ENCODE data around the gene TMCO4.
"Not testable (repeated sequence)": the region's sequence is repeated elsewhere in the genome, so short reads cannot be mapped to it uniquely, and the experiment has no call there.

The TMCO4 gene

DNA sequence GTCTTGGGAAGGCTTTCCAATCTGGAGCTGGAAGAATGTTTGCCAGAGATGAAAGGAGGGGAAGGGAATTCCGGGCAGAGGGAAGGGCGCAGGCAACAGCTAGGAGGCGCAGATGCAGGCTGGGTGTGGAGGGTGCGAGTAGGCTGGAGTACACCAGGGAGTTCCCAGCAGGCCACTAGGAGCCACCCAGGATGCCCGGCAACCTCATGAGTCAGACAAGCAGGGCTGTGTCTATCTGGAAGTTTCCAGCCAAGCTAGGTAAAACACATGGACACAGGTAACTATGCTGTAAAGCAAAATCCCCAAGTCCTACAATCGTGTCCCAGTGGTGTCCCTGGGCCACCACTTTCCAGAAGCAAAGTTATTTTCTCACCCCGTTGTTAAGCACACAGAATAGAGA, 156.6 kb downstream of the TMCO4 start:
- no peak for DNase-seq (ENCODE audit: low read depth, low spot score)
- H3K4me3 ChIP-seq (ENCODE audit: low read length) = no peak overlapping the region
- WGBS (ENCODE audit: insufficient coverage, insufficient read length) = no CpG with 5 or more reads among the region's 7 CpGs
- no peaks in the 10 kb centered on the region for H3K36me3 ChIP-seq (ENCODE audit: control insufficient read depth, insufficient read depth, low read length)
- peaks cover 4% of the 10 kb centered on the region for H3K4me1 ChIP-seq (ENCODE audit: control insufficient read depth, insufficient read depth, low read length)
- H3K27me3 ChIP-seq (ENCODE audit: control insufficient read depth, insufficient read depth, low read length) = peaks cover 14% of the 10 kb centered on the region
- no peaks in the 10 kb centered on the region for H3K9me3 ChIP-seq (ENCODE audit: control insufficient read depth, insufficient read depth, low read length)
- H3K27ac ChIP-seq (ENCODE audit: low read length) = no peak overlapping the region

- WGBS (ENCODE audit: insufficient coverage, insufficient read length) = no CpG with 5 or more reads among the region's 14 CpGs
- H3K36me3 ChIP-seq (ENCODE audit: control insufficient read depth, insufficient read depth, low read length) = no peaks in the 10 kb centered on the region
- H3K9me3 ChIP-seq (ENCODE audit: control insufficient read depth, insufficient read depth, low read length) = no peaks in the 10 kb centered on the region
- DNase-seq (ENCODE audit: low read depth, low spot score) = no peak
- H3K4me1 ChIP-seq (ENCODE audit: control insufficient read depth, insufficient read depth, low read length) = peaks cover 4% of the 10 kb centered on the region
- H3K27me3 ChIP-seq (ENCODE audit: control insufficient read depth, insufficient read depth, low read length) = peaks cover 14% of the 10 kb centered on the region
- no peak overlapping the region for H3K27ac ChIP-seq (ENCODE audit: low read length)
- H3K4me3 ChIP-seq (ENCODE audit: low read length) = no peak overlapping the region
Observed at GRCh38 chr1:19640363-19641316, 159.1 kb downstream of the TMCO4 start.

GRCh38 chr1:19639999-19640362, 159.7 kb downstream of the TMCO4 start:
- Histone ChIP-seq H3K27ac (ENCODE audit: low read length) (no peak overlapping the region), H3K9me3 (ENCODE audit: control insufficient read depth, insufficient read depth, low read length) (no peaks in the 10 kb centered on the region), H3K4me1 (ENCODE audit: control insufficient read depth, insufficient read depth, low read length) (peaks cover 4% of the 10 kb centered on the region), H3K4me3 (ENCODE audit: low read length) (no peak overlapping the region), H3K36me3 (ENCODE audit: control insufficient read depth, insufficient read depth, low read length) (no peaks in the 10 kb centered on the region), H3K27me3 (ENCODE audit: control insufficient read depth, insufficient read depth, low read length) (peaks cover 14% of the 10 kb centered on the region)
- DNase-seq (ENCODE audit: low read depth, low spot score) = no peak
- no CpG with 5 or more reads among the region's 3 CpGs for WGBS (ENCODE audit: insufficient coverage, insufficient read length)

- not testable (repeated sequence) for H3K27ac ChIP-seq (ENCODE audit: low read length)
Observed at GRCh38 chr1:19639228-19639627, 160.5 kb downstream of the TMCO4 start.

GRCh38 chr1:19637606-19638005, 162.1 kb downstream of the TMCO4 start:
- no peak for DNase-seq (ENCODE audit: low read depth, low spot score)
- peaks cover 4% of the 10 kb centered on the region; the same call in 1 of the 2 replicates for H3K27me3 ChIP-seq (ENCODE audit: control insufficient read depth, insufficient read depth, low read length)
- H3K27ac ChIP-seq (ENCODE audit: low read length) = no peak overlapping the region
- no peaks in the 10 kb centered on the region for H3K36me3 ChIP-seq (ENCODE audit: control insufficient read depth, insufficient read depth, low read length)
- no peak overlapping the region for H3K4me3 ChIP-seq (ENCODE audit: low read length)
- H3K4me1 ChIP-seq (ENCODE audit: control insufficient read depth, insufficient read depth, low read length) = peaks cover 4% of the 10 kb centered on the region; the same call in 1 of the 2 replicates
- no CpG with 5 or more reads among the region's 10 CpGs for WGBS (ENCODE audit: insufficient coverage, insufficient read length)
- no peaks in the 10 kb centered on the region for H3K9me3 ChIP-seq (ENCODE audit: control insufficient read depth, insufficient read depth, low read length)

More at GRCh38 chr1:19639228-19639627, 160.5 kb downstream of the TMCO4 start:
- WGBS (ENCODE audit: insufficient coverage, insufficient read length) = no CpG with 5 or more reads among the region's 10 CpGs
- not testable (repeated sequence) for DNase-seq (ENCODE audit: low read depth, low spot score); H3K4me1 ChIP-seq (ENCODE audit: control insufficient read depth, insufficient read depth, low read length); H3K36me3 ChIP-seq (ENCODE audit: control insufficient read depth, insufficient read depth, low read length); H3K9me3 ChIP-seq (ENCODE audit: control insufficient read depth, insufficient read depth, low read length); H3K4me3 ChIP-seq (ENCODE audit: low read length)
- peaks cover 14% of the 10 kb centered on the region for H3K27me3 ChIP-seq (ENCODE audit: control insufficient read depth, insufficient read depth, low read length)

DNA sequence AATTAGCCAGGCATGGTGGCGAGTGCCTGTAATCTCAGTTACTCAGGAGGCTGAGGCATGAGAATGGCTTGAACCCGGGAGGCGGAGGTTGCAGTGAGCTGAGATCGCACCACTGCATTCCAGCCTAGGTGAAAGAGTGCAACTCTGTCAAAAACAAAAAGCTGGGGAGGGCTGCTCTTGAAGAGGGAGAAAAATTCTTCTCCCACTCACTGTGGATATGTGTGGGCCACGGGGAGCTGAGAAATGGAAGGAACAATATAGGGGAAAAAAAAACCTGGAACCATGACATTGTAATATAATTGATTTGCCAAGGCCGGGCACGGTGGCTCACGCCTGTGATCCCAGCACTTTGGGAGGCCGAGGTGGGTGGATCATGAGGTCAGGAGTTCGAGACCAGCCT, 163.0 kb downstream of the TMCO4 start:
- H3K4me1 ChIP-seq (ENCODE audit: control insufficient read depth, insufficient read depth, low read length); H3K9me3 ChIP-seq (ENCODE audit: control insufficient read depth, insufficient read depth, low read length); H3K27me3 ChIP-seq (ENCODE audit: control insufficient read depth, insufficient read depth, low read length); DNase-seq (ENCODE audit: low read depth, low spot score); H3K4me3 ChIP-seq (ENCODE audit: low read length); H3K27ac ChIP-seq (ENCODE audit: low read length); H3K36me3 ChIP-seq (ENCODE audit: control insufficient read depth, insufficient read depth, low read length): not testable (repeated sequence)
- WGBS (ENCODE audit: insufficient coverage, insufficient read length) = no CpG with 5 or more reads among the region's 10 CpGs

GRCh38 chr1:19636065-19636464, 163.7 kb downstream of the TMCO4 start:
- Histone ChIP-seq H3K27ac (ENCODE audit: low read length) (no peak overlapping the region), H3K27me3 (ENCODE audit: control insufficient read depth, insufficient read depth, low read length) (no peaks in the 10 kb centered on the region), H3K9me3 (ENCODE audit: control insufficient read depth, insufficient read depth, low read length) (no peaks in the 10 kb centered on the region), H3K4me1 (ENCODE audit: control insufficient read depth, insufficient read depth, low read length) (peaks cover 4% of the 10 kb centered on the region; the same call in 1 of the 2 replicates), H3K4me3 (ENCODE audit: low read length) (no peak overlapping the region), H3K36me3 (ENCODE audit: control insufficient read depth, insufficient read depth, low read length) (no peaks in the 10 kb centered on the region)
- DNase-seq (ENCODE audit: low read depth, low spot score) = no peak
- WGBS (ENCODE audit: insufficient coverage, insufficient read length) = no CpG with 5 or more reads among the region's 5 CpGs

- Histone ChIP-seq H3K4me1 (ENCODE audit: control insufficient read depth, insufficient read depth, low read length) (peaks cover under 1% of the 10 kb centered on the region; the same call in 1 of the 2 replicates), H3K9me3 (ENCODE audit: control insufficient read depth, insufficient read depth, low read length) (no peaks in the 10 kb centered on the region), H3K27ac (ENCODE audit: low read length) (no peak overlapping the region), H3K4me3 (ENCODE audit: low read length) (no peak overlapping the region), H3K36me3 (ENCODE audit: control insufficient read depth, insufficient read depth, low read length) (no peaks in the 10 kb centered on the region), H3K27me3 (ENCODE audit: control insufficient read depth, insufficient read depth, low read length) (no peaks in the 10 kb centered on the region)
- no CpG with 5 or more reads among the region's 4 CpGs for WGBS (ENCODE audit: insufficient coverage, insufficient read length)
- no peak for DNase-seq (ENCODE audit: low read depth, low spot score)
Observed at GRCh38 chr1:19635646-19636045, 164.1 kb downstream of the TMCO4 start.

GRCh38 chr1:19635064-19635463, 164.7 kb downstream of the TMCO4 start:
- not testable (repeated sequence) for H3K27me3 ChIP-seq (ENCODE audit: control insufficient read depth, insufficient read depth, low read length); H3K9me3 ChIP-seq (ENCODE audit: control insufficient read depth, insufficient read depth, low read length); H3K27ac ChIP-seq (ENCODE audit: low read length); H3K4me3 ChIP-seq (ENCODE audit: low read length); H3K4me1 ChIP-seq (ENCODE audit: control insufficient read depth, insufficient read depth, low read length); H3K36me3 ChIP-seq (ENCODE audit: control insufficient read depth, insufficient read depth, low read length); DNase-seq (ENCODE audit: low read depth, low spot score)
- no CpG with 5 or more reads among the region's 9 CpGs for WGBS (ENCODE audit: insufficient coverage, insufficient read length)

DNA sequence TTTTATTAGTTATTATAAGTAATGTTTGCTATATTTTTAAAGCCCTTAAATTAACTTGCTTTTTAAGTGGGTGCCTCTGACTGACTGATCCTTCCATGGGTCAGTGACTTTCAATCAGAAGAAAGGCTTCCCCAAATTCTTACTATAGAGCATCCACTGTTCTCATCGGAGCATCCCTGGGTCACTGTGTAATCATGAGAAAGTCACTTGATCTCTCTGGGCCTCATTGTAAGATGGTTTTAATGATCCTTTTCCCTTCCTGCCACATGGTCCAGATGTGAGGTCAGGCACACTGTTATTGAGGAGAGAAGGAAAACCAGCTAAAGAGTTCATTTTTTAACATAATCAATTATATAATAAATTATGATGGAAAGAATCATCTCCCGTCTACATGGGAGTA, 166.6 kb downstream of the TMCO4 start:
- Histone ChIP-seq H3K4me3 (ENCODE audit: low read length) (no peak overlapping the region), H3K4me1 (ENCODE audit: control insufficient read depth, insufficient read depth, low read length) (peaks cover 5% of the 10 kb centered on the region), H3K36me3 (ENCODE audit: control insufficient read depth, insufficient read depth, low read length) (no peaks in the 10 kb centered on the region), H3K27ac (ENCODE audit: low read length) (no peak overlapping the region), H3K27me3 (ENCODE audit: control insufficient read depth, insufficient read depth, low read length) (no peaks in the 10 kb centered on the region), H3K9me3 (ENCODE audit: control insufficient read depth, insufficient read depth, low read length) (no peaks in the 10 kb centered on the region)
- no CpG with 5 or more reads among the region's 2 CpGs for WGBS (ENCODE audit: insufficient coverage, insufficient read length)
- no peak for DNase-seq (ENCODE audit: low read depth, low spot score)
